ENCODE data around the gene ARHGAP9.
A peak's percentile ranks its signal among the peaks of the same experiment; 100 is the strongest.

ARHGAP9 gene

DNA sequence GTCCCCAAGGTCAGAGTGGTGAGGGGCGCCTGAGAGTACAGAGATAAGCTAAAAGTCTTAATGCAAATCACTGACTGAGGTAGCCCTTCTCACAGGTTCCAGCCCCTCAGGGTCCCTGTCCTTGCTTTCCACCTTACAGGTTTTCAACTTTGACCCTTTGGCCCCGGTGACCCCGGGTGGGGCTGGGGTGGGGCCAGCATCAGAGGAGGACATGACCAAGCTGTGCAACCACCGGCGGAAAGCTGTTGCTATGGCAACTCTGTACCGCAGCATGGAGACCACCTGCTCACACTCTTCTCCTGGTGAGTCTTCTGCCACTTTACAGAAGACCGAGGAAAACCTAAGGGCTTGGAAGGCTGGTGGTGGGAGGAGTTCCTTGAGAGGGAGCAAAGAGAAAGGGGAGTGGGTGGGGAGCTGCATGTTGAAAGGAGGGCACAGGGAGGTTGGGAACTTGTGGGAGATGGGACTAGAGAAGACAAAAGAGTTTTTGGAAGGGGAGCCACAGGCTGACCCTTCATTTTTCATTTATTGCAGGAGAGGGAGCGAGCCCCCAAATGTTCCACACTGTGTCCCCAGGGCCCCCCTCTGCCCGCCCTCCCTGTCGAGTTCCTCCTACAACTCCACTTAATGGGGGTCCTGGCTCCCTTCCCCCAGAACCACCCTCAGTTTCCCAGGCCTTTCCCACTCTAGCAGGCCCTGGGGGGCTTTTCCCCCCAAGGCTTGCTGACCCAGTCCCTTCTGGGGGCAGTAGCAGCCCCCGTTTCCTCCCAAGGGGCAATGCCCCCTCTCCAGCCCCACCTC, 45.3 kb upstream of the ARHGAP9 start:
- H3F3A ChIP-seq (ENCODE audit: control insufficient read depth, insufficient read depth) = peaks cover 12% of the 10 kb centered on the region
- no peaks in the 10 kb centered on the region for H3K9me3 ChIP-seq (ENCODE audit: control insufficient read depth, insufficient read depth, low read length)
- peaks cover 64% of the 10 kb centered on the region for H3K36me3 ChIP-seq (ENCODE audit: control insufficient read depth, low read length)
- H3K9me2 ChIP-seq (replicated peaks; ENCODE audit: control insufficient read depth, low read length) = no peaks in the 10 kb centered on the region
- peak overlapping the region; percentile 92 for H3K4me2 ChIP-seq (ENCODE audit: low read length)
- no peaks in the 10 kb centered on the region for H3K27me3 ChIP-seq (ENCODE audit: control insufficient read depth, low read length)
- H3K4me1 ChIP-seq (ENCODE audit: control insufficient read depth, low read length) = peaks cover 33% of the 10 kb centered on the region
- H3K27ac ChIP-seq (ENCODE audit: low read depth, low read length) = peak overlapping the region; percentile 97
- TF ChIP-seq CTCF (IDR thresholded peaks at IDR 0.05; ENCODE audit: low read depth, low read length, poor library complexity, severe bottlenecking) (no peak), EZH2phosphoT487 (IDR thresholded peaks at IDR 0.05; ENCODE audit: borderline replicate concordance, low read length) (no peak)
- peaks cover 28% of the 10 kb centered on the region for H3K79me2 ChIP-seq (ENCODE audit: control insufficient read depth, low read length)
- no peaks in the 10 kb centered on the region for H4K20me1 ChIP-seq (ENCODE audit: control insufficient read depth, insufficient read depth, low read depth, low read length)
- peak overlapping the region; percentile 84 for H3K4me3 ChIP-seq (ENCODE audit: low read length)

DNA sequence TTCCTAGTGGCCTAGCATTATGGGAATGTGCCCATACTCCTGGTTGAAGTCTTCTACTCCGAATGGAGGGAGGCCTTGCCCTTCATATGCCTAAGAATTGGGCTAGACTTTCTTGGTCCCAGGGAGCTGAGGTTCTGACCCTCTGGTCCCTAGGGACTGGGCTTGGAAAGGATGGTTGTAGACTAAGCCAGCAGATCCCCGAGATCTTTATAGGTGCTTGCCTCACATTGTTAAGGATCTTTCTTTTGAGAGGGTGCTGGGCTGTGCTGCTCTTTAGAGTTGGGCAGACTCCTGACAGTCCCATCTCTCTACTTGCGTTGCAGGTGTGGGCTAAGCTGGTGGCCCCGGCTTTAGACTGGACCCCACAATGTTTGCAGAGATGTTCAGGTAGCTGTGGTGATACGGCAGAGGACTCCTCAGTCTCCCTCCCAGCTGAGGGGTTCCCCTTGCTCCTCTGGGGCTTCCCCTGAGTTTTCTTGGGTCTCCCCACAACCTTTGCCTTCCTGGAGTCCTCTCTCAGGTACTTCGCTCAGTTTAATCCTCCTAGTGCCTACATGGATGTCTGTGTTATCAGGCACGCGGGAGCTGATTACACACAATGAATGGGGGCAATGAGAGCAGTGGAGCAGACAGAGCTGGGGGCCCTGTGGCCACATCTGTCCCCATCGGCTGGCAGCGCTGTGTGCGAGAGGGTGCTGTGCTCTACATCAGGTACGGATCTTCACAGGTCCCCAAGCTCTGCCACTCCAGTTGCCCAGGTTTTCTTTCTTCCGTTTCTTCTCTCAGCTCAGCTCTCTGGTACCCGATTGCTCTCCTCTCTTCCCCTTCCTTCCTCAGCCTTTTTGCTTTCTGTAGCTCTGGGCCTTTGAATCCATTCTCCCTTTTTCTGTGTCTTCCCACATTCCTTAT, 44.3 kb upstream of the ARHGAP9 start:
- H3K4me1 ChIP-seq (ENCODE audit: control insufficient read depth, low read length) = peaks cover 38% of the 10 kb centered on the region
- no peak for TF ChIP-seq EZH2phosphoT487 (IDR thresholded peaks at IDR 0.05; ENCODE audit: borderline replicate concordance, low read length)
- TF ChIP-seq CTCF (IDR thresholded peaks at IDR 0.05; ENCODE audit: low read depth, low read length, poor library complexity, severe bottlenecking) = no peak
- H3K36me3 ChIP-seq (ENCODE audit: control insufficient read depth, low read length) = peaks cover 66% of the 10 kb centered on the region
- peaks cover 39% of the 10 kb centered on the region for H3K79me2 ChIP-seq (ENCODE audit: control insufficient read depth, low read length)
- no peaks in the 10 kb centered on the region for H3K9me2 ChIP-seq (replicated peaks; ENCODE audit: control insufficient read depth, low read length)
- H3K4me2 ChIP-seq (ENCODE audit: low read length) = peak overlapping the region; percentile 92
- no peaks in the 10 kb centered on the region for H3K27me3 ChIP-seq (ENCODE audit: control insufficient read depth, low read length)
- peak overlapping the region; percentile 97 for H3K27ac ChIP-seq (ENCODE audit: low read depth, low read length)
- no peaks in the 10 kb centered on the region for H3K9me3 ChIP-seq (ENCODE audit: control insufficient read depth, insufficient read depth, low read length)
- peak overlapping the region; percentile 84 for H3K4me3 ChIP-seq (ENCODE audit: low read length)
- H3F3A ChIP-seq (ENCODE audit: control insufficient read depth, insufficient read depth) = peaks cover 12% of the 10 kb centered on the region
- H4K20me1 ChIP-seq (ENCODE audit: control insufficient read depth, insufficient read depth, low read depth, low read length) = peaks cover 6% of the 10 kb centered on the region

DNA sequence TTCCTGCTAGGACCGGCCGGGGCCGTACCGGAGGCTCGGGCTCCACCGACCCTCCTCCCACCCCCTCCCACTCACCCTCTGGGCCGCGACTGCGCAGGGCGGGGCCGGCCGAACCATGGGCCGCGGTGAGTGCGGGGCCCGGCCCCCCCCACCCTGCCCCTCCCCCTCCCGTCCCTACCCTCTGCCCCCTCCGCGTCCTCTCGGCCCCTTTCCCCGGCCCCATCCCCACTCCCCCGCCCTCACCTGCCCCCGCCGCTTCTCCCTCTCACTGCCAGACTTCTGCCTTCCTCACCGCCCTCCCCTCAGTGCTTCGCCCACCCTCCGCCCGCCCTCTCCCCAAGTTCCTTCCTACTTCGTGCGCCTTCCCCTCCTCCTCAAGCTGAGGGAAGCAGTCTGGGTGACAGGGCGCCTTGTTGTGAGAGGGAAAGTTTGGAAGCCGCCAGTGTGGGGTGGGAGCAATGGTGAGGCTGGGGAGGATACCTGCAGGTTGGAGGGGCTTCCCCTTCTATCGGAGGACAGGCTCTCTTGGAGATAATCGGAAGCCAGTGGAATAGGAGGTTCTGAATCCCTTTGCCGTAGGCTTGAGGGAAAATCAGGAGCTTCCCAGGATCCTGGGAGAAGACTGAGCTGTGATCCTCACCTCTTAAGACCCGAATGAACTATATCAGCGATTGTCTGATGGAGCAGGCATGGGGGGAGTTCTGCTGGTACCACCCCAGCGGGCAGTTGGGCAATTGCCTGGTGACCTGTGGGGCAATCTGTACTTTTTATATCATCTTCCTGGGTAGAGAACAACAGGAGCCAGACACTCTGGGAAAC, 43.4 kb upstream of the ARHGAP9 start:
- no peaks in the 10 kb centered on the region for H3K9me2 ChIP-seq (replicated peaks; ENCODE audit: control insufficient read depth, low read length)
- H3K4me3 ChIP-seq (ENCODE audit: low read length) = peak overlapping the region; percentile 84
- H3F3A ChIP-seq (ENCODE audit: control insufficient read depth, insufficient read depth) = peaks cover 15% of the 10 kb centered on the region
- TF ChIP-seq EZH2phosphoT487 (IDR thresholded peaks at IDR 0.05; ENCODE audit: borderline replicate concordance, low read length) (no peak), CTCF (IDR thresholded peaks at IDR 0.05; ENCODE audit: low read depth, low read length, poor library complexity, severe bottlenecking) (no peak)
- peaks cover 66% of the 10 kb centered on the region for H3K36me3 ChIP-seq (ENCODE audit: control insufficient read depth, low read length)
- no peaks in the 10 kb centered on the region for H3K9me3 ChIP-seq (ENCODE audit: control insufficient read depth, insufficient read depth, low read length)
- peak overlapping the region; percentile 97 for H3K27ac ChIP-seq (ENCODE audit: low read depth, low read length)
- peak overlapping the region; percentile 92 for H3K4me2 ChIP-seq (ENCODE audit: low read length)
- no peaks in the 10 kb centered on the region for H3K27me3 ChIP-seq (ENCODE audit: control insufficient read depth, low read length)
- peaks cover 8% of the 10 kb centered on the region for H4K20me1 ChIP-seq (ENCODE audit: control insufficient read depth, insufficient read depth, low read depth, low read length)
- H3K4me1 ChIP-seq (ENCODE audit: control insufficient read depth, low read length) = peaks cover 46% of the 10 kb centered on the region
- H3K79me2 ChIP-seq (ENCODE audit: control insufficient read depth, low read length) = peaks cover 48% of the 10 kb centered on the region
